WTC11 (cell line): Measurements from ENCODE around the gene DNAJB11.

Experiments used
- ATF1 ChIP-seq: sonication (generic); formaldehyde crosslinking; IDR thresholded peaks from 2 replicates; pipeline ENCODE4 v1.8.1; 2023; ENCODE audit warnings: mild to moderate bottlenecking, moderate library complexity, missing genetic modification reagents
- CREB1 ChIP-seq: sonication (generic); formaldehyde crosslinking; IDR thresholded peaks from 2 replicates; pipeline ENCODE4 v1.8.0; 2023; ENCODE audit warnings: mild to moderate bottlenecking, missing genetic modification reagents
- FOXJ3 ChIP-seq: sonication (generic); formaldehyde crosslinking; IDR thresholded peaks from 2 replicates; pipeline ENCODE4 v1.9.0; 2021; ENCODE audit warnings: missing genetic modification reagents, mild to moderate bottlenecking, borderline replicate concordance
- HMGA2 ChIP-seq: fragments of 250-450 bp; sonication (Bioruptor Pico); IDR thresholded peaks from 2 replicates; pipeline ENCODE4 v1.4.0; 2021; ENCODE audit warnings: mild to moderate bottlenecking, moderate library complexity
- SP1 ChIP-seq: sonication (generic); formaldehyde crosslinking; conservative IDR thresholded peaks from 2 replicates; pipeline ENCODE4 v1.8.1; 2022; ENCODE audit warnings: missing genetic modification reagents
- TEAD4 ChIP-seq: sonication (generic); formaldehyde crosslinking; IDR thresholded peaks from 2 replicates; pipeline ENCODE4 v1.8.0; 2022; ENCODE audit warnings: mild to moderate bottlenecking, missing genetic modification reagents
- ZNF671 ChIP-seq: fragments of 250-450 bp; sonication (Bioruptor Pico); IDR thresholded peaks from 2 replicates; pipeline ENCODE4 v1.8.0; 2021; ENCODE audit warnings: mild to moderate bottlenecking
- TF ChIP-seq, protein P1 (sequence below): sonication (generic); formaldehyde crosslinking; IDR thresholded peaks from 2 replicates; pipeline ENCODE4 v1.8.0; 2023; ENCODE audit warnings: mild to moderate bottlenecking, missing genetic modification reagents
- TF ChIP-seq, protein P2 (sequence below): fragments of 200-600 bp; IDR thresholded peaks from 2 replicates; pipeline ENCODE4 v1.8.0; 2022; ENCODE audit warnings: antibody characterized with exemption

DNA sequence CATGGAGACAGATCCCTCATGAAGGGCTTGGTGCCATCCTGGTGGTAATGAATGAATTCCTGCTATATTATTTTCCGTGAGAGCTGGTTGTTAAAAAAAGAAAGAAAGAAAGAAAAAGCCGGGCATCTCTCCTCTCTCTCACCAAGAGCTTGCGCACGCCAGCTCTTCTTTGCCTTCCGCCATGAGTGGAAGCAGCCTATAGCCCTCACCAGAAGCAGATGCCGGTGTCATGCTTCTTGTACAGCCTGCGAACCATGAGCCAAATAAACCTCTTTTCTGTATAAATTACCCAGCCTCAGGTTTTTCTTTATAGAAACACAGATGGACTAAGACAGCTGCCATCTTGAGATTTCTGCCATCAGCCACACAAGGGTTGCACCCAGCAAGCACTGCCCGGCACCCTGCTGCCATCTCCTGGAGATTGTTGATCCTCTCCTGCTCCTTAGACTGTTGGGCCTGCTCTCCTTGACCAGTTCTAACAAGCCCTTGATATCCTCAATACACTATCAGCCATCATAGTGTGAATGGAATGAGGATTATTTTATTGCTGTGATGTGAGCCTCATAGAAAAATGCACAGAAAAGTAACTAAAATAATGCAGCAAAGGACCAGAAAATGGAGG is 38.8 kb downstream of the DNAJB11 start:
- TF ChIP-seq, protein P1, sequence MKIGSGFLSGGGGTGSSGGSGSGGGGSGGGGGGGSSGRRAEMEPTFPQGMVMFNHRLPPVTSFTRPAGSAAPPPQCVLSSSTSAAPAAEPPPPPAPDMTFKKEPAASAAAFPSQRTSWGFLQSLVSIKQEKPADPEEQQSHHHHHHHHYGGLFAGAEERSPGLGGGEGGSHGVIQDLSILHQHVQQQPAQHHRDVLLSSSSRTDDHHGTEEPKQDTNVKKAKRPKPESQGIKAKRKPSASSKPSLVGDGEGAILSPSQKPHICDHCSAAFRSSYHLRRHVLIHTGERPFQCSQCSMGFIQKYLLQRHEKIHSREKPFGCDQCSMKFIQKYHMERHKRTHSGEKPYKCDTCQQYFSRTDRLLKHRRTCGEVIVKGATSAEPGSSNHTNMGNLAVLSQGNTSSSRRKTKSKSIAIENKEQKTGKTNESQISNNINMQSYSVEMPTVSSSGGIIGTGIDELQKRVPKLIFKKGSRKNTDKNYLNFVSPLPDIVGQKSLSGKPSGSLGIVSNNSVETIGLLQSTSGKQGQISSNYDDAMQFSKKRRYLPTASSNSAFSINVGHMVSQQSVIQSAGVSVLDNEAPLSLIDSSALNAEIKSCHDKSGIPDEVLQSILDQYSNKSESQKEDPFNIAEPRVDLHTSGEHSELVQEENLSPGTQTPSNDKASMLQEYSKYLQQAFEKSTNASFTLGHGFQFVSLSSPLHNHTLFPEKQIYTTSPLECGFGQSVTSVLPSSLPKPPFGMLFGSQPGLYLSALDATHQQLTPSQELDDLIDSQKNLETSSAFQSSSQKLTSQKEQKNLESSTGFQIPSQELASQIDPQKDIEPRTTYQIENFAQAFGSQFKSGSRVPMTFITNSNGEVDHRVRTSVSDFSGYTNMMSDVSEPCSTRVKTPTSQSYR, result no peak
- TF ChIP-seq, protein P2, sequence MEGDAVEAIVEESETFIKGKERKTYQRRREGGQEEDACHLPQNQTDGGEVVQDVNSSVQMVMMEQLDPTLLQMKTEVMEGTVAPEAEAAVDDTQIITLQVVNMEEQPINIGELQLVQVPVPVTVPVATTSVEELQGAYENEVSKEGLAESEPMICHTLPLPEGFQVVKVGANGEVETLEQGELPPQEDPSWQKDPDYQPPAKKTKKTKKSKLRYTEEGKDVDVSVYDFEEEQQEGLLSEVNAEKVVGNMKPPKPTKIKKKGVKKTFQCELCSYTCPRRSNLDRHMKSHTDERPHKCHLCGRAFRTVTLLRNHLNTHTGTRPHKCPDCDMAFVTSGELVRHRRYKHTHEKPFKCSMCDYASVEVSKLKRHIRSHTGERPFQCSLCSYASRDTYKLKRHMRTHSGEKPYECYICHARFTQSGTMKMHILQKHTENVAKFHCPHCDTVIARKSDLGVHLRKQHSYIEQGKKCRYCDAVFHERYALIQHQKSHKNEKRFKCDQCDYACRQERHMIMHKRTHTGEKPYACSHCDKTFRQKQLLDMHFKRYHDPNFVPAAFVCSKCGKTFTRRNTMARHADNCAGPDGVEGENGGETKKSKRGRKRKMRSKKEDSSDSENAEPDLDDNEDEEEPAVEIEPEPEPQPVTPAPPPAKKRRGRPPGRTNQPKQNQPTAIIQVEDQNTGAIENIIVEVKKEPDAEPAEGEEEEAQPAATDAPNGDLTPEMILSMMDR, result no peak
- TF ChIP-seq FOXJ3 (CRISPR knock-in tag) (no peak), ZNF671 (CRISPR knock-in tag) (no peak), HMGA2 (CRISPR knock-in tag) (no peak), SP1 (CRISPR knock-in tag) (no peak), CREB1 (CRISPR knock-in tag) (no peak), TEAD4 (CRISPR knock-in tag) (no peak), ATF1 (CRISPR knock-in tag) (no peak)
